ENCODE data around the gene MET. TPM values are rescaled to one million over a fixed set of nuclear protein-coding genes. Genes with fewer than 3 reads are reported as not detected.

The MET gene
- total and polyA plus RNA-seq, 2 of the 8 experiments (the other 6 are each of a cell fraction or from before 2014, with no cell fraction given), result 3.5 to 12.9 TPM

DNA sequence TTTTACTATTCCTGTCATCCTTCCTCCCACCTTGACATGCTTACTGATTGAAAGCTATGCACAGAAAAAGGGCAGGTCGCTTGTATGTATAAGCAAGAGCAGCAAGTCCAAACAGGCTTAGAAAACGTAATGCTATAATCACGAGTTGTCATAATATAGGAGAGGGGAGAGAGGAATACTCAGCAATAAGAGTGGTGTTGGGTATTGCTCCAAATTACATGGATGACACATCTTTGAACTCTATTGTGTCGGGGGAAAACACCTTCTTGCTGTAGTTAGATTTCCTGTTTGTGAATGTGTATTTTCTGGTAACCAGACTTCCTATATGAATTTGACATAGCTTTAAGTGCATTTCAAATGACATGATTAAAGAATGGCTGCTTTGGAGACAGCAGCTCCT lies 7.5 kb downstream of the MET start:
- H4K8ac ChIP-seq (ENCODE audit: extremely low read depth, insufficient read depth, low read length), result no peak overlapping the region
- H3K14ac ChIP-seq (ENCODE audit: insufficient read length), result no peak overlapping the region
- H3K27me3 ChIP-seq (replicated peaks in 1 of 4; ENCODE audit: control insufficient read depth in 3 of 4, extremely low read depth in 1 of 4, insufficient read depth in 3 of 4, low read length in 3 of 4), result no peaks in the 10 kb centered on the region
- no peak overlapping the region for H3K9ac ChIP-seq (replicated peaks in 1 of 4; ENCODE audit: extremely low read depth in 1 of 4, low read depth in 3 of 4, low read length in 3 of 4)
- no peak overlapping the region for H3K56ac ChIP-seq (replicated peaks; ENCODE audit: insufficient read length, low read depth, low read length)
- ChIA-PET CTCF (ENCODE audit: partially characterized antibody) (interaction anchor here (0.9 kb wide), 1 partner anchor 12 kb away, joined by 3 read pairs; no protein-coding TSS in a partner anchor), POLR2A (ENCODE audit: partially characterized antibody) (no interaction called here)
- no peak overlapping the region for H3K4me2 ChIP-seq (ENCODE audit: insufficient read depth in 1 of 2, low read depth in 2 of 2, low read length in 2 of 2)
- H4K91ac ChIP-seq (replicated peaks; ENCODE audit: insufficient read length, low read length), result no peak overlapping the region
- no peak overlapping the region for H2BK12ac ChIP-seq (ENCODE audit: low read depth, low read length)
- no peak overlapping the region for H2AFZ ChIP-seq (ENCODE audit: low read length)
- no peak overlapping the region for H3K18ac ChIP-seq (ENCODE audit: extremely low read depth, low read length)
- no peaks in the 10 kb centered on the region for H3K9me3 ChIP-seq (ENCODE audit: insufficient read depth in 2 of 2, low read depth in 1 of 2, low read length in 1 of 2)
- no peak for FAIRE-seq
- no peak overlapping the region for H2BK15ac ChIP-seq (ENCODE audit: low read length)
- no peak overlapping the region for H2AK5ac ChIP-seq (ENCODE audit: low read depth, low read length)
- no peak overlapping the region for H2BK5ac ChIP-seq (ENCODE audit: low read depth, low read length)
- H2BK20ac ChIP-seq (ENCODE audit: low read length), result no peak overlapping the region
- no peaks in the 10 kb centered on the region for H3K23me2 ChIP-seq (ENCODE audit: low read depth, low read length)
- WGBS, 2 experiments (ENCODE audit: extremely low coverage in 1 of 2, insufficient coverage in 1 of 2, insufficient read length in 1 of 2, insufficient replicate concordance in 2 of 2, low coverage in 1 of 2, low lambda C conversion rate in 2 of 2, missing lambda C conversion rate in 1 of 2), result 85% methylated on average over 4 of the region's 4 CpGs; no CpG with 5 or more reads in 1 of the 2 experiments
- H4K5ac ChIP-seq (ENCODE audit: insufficient read length, low read depth, low read length), result no peak overlapping the region
- H3K79me1 ChIP-seq (ENCODE audit: low read depth, low read length), result no peaks in the 10 kb centered on the region
- no peak overlapping the region for H3K23ac ChIP-seq (ENCODE audit: insufficient read length)
- no peak overlapping the region for H3K4ac ChIP-seq (replicated peaks; ENCODE audit: insufficient read length, low read depth, low read length)
- H3K36me3 ChIP-seq (ENCODE audit: control insufficient read depth in 2 of 4, insufficient read depth in 4 of 4, low read length in 3 of 4), result no peaks in the 10 kb centered on the region
- no peaks in the 10 kb centered on the region for H4K20me1 ChIP-seq (replicated peaks in 1 of 2; ENCODE audit: control insufficient read depth in 1 of 2, insufficient read depth in 2 of 2, low read length in 2 of 2)
- DNase-seq (ENCODE audit: low read depth in 1 of 2, low spot score in 2 of 2), result no peak
- peaks cover 0 to 4% (median 0%) of the 10 kb centered on the region in 4 experiments; a peak in 1 of 7 replicates for H3K4me1 ChIP-seq (replicated peaks in 1 of 4; ENCODE audit: control insufficient read depth in 3 of 4, insufficient read depth in 4 of 4, low read length in 3 of 4)
- no peak overlapping the region for H3K4me3 ChIP-seq (ENCODE audit: extremely low read depth in 1 of 4, insufficient read depth in 2 of 4, low read depth in 3 of 4, low read length in 4 of 4)
- no peak overlapping the region for H2BK120ac ChIP-seq (replicated peaks; ENCODE audit: low read depth, low read length)
- no peaks in the 10 kb centered on the region for H3K79me2 ChIP-seq (ENCODE audit: control insufficient read depth in 1 of 2, insufficient read depth in 2 of 2, low read length in 2 of 2)
- no peak overlapping the region for H3K27ac ChIP-seq (ENCODE audit: low read depth, low read length)
- no peak for TF ChIP-seq CHD2 (IDR thresholded peaks at IDR 0.05; ENCODE audit: low read length)
- TF ChIP-seq, protein P1, sequence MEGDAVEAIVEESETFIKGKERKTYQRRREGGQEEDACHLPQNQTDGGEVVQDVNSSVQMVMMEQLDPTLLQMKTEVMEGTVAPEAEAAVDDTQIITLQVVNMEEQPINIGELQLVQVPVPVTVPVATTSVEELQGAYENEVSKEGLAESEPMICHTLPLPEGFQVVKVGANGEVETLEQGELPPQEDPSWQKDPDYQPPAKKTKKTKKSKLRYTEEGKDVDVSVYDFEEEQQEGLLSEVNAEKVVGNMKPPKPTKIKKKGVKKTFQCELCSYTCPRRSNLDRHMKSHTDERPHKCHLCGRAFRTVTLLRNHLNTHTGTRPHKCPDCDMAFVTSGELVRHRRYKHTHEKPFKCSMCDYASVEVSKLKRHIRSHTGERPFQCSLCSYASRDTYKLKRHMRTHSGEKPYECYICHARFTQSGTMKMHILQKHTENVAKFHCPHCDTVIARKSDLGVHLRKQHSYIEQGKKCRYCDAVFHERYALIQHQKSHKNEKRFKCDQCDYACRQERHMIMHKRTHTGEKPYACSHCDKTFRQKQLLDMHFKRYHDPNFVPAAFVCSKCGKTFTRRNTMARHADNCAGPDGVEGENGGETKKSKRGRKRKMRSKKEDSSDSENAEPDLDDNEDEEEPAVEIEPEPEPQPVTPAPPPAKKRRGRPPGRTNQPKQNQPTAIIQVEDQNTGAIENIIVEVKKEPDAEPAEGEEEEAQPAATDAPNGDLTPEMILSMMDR (IDR thresholded peaks at IDR 0.05; ENCODE audit: control extremely low read depth in 1 of 3, insufficient read depth in 1 of 3, low read depth in 1 of 3, low read length in 3 of 3), result no peak
- no peak for TF ChIP-seq CBX5 (IDR thresholded peaks at IDR 0.05; ENCODE audit: low read depth, low read length)
- no peak for TF ChIP-seq TAF7 (optimal IDR thresholded peaks at IDR 0.05; ENCODE audit: borderline replicate concordance, low read depth, low read length)
- TF ChIP-seq NANOG (IDR thresholded peaks at IDR 0.05; ENCODE audit: insufficient read depth, low read depth, low read length, poor library complexity, severe bottlenecking), result no peak
- TF ChIP-seq, protein P2, sequence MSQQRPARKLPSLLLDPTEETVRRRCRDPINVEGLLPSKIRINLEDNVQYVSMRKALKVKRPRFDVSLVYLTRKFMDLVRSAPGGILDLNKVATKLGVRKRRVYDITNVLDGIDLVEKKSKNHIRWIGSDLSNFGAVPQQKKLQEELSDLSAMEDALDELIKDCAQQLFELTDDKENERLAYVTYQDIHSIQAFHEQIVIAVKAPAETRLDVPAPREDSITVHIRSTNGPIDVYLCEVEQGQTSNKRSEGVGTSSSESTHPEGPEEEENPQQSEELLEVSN (IDR thresholded peaks at IDR 0.05), result no peak
- no peak for TF ChIP-seq HDAC6 (IDR thresholded peaks at IDR 0.05; ENCODE audit: low read depth, low read length)
- TF ChIP-seq BACH1 (IDR thresholded peaks at IDR 0.05; ENCODE audit: low read length), result no peak
- TF ChIP-seq RAD21 (IDR thresholded peaks at IDR 0.05 in 1 of 2, conservative IDR thresholded peaks at IDR 0.05 in 1 of 2; ENCODE audit: low read depth in 2 of 2, low read length in 2 of 2), result no peak
- no peak for TF ChIP-seq EP300 (IDR thresholded peaks at IDR 0.05; ENCODE audit: borderline replicate concordance in 1 of 2, low read depth in 2 of 2, low read length in 2 of 2)
